HEK293T (cell line): Measurements from ENCODE around the gene ARHGEF16.

ENCODE experiments used
- ARNT ChIP-seq: fragments of 450-650 bp; IDR thresholded peaks from 2 replicates; pipeline ENCODE4 v1.6.1; 2017; ENCODE audit warnings: mild to moderate bottlenecking
- FOXM1 ChIP-seq: fragments of 450-650 bp; IDR thresholded peaks from 2 replicates; pipeline ENCODE4 v1.6.1; 2017; ENCODE audit warnings: mild to moderate bottlenecking, borderline replicate concordance
- L3MBTL2 ChIP-seq: fragments of 450-650 bp; conservative IDR thresholded peaks from 2 replicates; pipeline ENCODE4 v1.6.1; 2016; ENCODE audit warnings: mild to moderate bottlenecking

- TF ChIP-seq ARNT (no peak), L3MBTL2 (no peak), FOXM1 (no peak)
Measured at GRCh38 chr1:3425486-3426215, 28.8 kb upstream of the ARHGEF16 start.
